Measurements from ENCODE around the gene UNC5B.

UNC5B gene

DNA sequence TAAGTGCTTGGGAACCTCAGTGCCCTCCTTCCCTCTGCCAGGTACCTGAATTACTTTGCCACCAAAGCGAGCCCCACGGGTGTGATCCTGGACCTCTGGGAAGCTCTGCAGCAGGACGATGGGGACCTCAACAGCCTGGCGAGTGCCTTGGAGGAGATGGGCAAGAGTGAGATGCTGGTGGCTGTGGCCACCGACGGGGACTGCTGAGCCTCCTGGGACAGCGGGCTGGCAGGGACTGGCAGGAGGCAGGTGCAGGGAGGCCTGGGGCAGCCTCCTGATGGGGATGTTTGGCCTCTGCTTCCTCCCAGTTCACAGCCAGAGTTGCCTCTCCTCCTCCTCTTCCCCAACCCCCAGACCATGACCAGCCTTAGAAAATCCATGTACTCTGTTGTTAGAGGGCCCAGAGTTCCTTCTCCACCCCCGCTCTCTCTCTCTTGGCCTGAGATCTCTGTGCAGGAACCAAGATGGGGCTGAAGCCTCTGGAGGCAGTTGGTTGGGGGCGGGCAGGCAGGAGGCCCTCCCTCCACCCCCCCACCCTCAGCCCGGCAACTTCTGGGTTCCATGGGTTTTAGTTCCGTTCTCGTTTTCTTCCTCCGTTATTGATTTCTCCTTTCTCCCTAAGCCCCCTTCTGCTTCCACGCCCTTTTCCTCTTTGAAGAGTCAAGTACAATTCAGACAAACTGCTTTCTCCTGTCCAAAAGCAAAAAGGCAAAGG lies 86.9 kb downstream of the UNC5B start:
- DNase-seq (ENCODE audit: low read depth in 2 of 2) = no peak

DNA sequence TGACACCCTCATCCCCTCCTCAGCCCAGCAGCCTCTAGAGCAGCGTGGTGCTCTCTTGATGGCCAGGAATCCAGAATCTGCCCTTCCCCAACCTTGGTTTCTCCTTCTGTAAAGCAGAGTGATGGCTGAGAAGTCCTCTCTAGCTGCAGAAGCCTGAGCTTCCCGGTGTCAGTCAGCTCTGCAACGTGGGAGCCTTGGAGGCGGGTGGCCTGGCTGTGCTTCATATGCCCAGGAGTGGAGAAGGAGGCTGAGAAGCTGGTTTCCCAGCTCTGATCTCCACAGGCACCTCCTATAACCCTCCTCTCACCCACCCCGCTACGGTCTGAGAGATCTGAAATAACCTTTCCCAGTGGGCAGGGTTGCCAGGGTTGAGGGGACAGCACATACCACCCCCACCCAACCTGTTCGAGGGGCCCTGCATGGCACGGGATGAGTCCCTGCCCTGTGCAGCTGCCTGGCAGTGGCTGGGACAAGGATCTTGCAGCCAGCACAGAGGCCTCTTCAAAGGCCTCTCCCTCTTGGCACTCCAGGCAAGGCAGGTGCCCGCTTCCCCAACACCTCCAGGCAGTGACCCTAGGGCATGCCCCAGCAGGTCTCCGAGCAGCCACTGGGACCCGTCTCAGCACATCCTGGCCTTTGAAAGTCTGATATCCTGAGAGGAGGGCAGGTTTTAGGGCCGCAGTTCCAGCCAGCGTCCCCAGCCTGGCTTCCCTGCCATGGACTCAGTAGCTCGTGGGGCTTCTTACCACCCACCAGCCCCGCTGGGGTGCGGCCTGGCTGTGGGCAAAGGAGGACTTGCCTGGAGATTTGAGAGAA lies 88.4 kb downstream of the UNC5B start:
- no peak for DNase-seq (ENCODE audit: low read depth in 2 of 2)

DNA sequence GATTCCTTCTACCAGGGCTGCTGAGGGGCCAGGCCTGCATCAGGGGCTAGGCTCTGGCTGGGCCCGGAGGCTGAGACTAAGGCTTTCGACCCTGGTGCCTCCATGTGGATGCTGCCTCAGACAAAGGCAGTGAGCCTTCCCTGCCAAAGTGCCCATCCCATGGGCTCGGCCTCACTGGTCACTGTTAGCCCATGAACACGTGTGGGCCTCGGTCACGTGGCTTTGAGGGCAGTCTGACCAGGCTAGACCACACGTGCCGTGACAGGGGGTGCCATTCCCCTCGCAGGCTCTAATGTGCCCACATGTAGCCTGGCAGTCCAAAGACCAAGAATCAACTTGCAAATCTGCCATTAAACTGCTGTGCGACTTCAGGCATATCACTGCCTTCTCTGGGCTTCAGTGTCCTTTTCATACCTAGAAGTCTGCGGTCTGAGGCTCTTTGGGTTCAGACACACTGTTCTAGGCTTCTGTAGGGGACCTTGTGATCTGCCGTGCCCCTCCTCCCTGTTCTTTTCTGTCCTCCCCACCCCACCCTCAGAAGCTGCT lies 89.1 kb downstream of the UNC5B start:
- DNase-seq (ENCODE audit: low read depth in 2 of 2) = no peak

DNA sequence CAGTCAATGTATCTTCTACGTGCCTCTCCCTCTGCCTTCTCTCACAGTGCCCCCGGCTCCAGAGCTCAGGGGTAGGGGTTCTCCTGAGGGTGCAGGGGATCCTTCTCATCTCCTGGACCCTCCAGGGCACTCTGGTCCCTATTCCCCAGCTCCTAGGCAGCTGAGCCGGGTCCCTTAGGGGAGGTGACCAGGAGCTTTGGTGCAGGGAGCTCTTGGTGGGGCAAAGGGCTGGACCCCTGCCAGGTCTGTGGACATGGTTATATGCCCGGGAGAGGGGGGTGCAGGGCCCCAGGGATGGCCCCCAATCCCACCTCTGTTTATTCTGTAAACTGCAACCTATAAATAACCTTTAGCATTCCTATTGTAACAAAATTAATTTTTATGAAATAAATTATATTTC lies 90.1 kb downstream of the UNC5B start:
- DNase-seq (ENCODE audit: low read depth in 2 of 2) = no peak

DNA sequence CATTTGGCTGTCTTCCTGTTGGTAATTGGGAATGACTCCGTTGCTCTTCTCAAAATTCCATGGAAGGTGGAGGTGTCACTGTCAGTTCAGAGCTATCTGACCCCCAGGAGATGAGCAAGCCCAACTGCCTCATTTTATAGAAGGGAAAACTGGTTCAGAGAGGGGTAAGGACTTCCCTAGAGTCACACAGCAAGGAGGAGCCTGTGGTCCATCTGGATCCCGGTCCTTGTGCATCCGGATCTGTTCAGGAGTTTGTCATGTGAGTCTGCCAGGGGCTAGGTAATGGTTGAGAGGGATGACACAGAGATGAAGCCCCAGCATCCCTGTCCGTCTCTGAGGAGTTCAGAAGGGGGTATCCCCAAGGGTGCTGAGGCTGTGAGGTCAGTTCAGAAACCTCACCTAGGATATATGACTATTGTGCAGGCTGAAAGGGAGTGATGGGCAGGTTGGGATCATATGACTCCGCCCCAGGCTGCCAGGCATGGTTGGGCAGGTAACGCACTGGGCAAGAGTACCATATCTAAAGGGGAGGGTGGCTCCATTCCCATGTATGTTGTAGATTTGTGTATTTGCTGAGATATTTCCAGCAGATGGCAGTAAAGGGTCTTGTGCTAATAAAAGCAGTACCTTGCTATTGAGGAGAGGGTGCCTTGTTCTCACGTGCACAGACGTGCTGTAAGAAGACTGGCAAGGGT lies 90.7 kb downstream of the UNC5B start:
- no peak for DNase-seq (ENCODE audit: low read depth in 2 of 2)

DNA sequence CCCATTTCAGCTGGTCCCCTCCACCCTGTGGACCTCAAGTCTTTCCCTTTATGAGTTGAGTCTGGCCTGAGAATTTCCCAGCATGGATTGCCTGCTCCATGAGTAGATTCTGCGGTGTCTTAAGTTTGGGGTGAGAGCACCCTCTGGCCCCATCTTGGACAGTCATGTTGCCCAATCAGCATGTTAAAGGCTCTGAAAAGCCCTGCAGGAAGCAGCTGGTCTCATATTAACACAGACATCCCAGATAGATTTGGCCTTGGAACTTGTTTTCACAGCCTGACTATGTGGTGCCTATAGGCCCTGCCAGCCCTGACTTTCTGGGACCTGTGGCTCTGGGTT lies 91.2 kb downstream of the UNC5B start:
- DNase-seq (ENCODE audit: low read depth in 2 of 2) = no peak

GRCh38 chr10:71304914-71305313 lies 92.5 kb downstream of the UNC5B start:
- DNase-seq (ENCODE audit: low read depth in 2 of 2) = no peak

- DNase-seq (ENCODE audit: low read depth in 2 of 2) = no peak
Observed at GRCh38 chr10:71306979-71307378, 94.6 kb downstream of the UNC5B start.

DNA sequence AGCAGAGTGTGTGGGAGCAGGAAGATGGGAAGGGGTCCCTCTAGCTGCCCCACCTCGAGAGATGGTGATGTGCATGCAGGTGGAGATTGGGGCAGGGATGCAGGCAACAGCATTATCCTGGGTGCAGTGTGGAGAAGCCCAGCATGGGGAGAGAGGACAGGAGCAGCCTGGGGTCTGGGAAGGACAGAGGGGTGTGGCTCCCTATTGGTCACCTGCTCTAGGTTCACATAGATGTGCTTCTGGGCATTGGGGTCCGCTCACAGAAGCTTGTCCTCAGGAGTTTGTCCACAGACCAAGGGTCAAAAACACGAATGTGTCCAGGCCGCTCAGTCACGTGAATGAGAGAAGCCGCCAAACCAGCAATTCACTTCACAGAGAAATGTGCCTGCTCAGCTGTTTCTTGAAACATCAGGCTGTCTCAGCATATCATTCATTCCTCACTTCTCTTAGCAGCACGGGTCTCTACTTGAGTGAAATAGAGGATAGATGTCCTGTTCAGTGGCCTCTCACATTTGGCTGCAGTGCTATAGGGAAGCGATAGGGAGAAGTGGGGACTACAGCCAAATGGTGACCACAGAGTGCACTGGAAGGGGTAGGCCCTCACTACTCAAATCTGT lies 95.2 kb downstream of the UNC5B start:
- DNase-seq (ENCODE audit: low read depth in 2 of 2) = no peak

GRCh38 chr10:71308244-71308643 lies 95.9 kb downstream of the UNC5B start:
- no peak for DNase-seq (ENCODE audit: low read depth in 2 of 2)

DNA sequence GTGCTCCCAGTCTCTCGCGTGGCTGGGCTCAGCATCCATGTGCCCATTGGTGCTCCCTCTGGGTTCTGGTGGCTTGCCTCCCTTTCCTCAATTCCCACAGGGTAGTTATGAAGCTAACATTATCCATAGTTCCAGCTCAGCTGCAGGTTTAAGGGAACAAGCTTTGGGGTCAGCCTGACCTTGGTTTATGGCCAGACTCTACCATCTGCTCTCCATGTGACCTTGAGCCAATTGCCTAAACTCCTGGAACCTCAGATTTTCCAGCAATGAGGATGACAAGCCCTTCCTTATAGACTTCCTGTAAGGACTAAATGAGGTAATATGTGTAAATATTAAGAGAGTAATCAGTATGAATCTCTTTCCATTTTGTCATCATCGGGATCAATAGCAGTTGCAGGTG lies 96.6 kb downstream of the UNC5B start:
- no peak for DNase-seq (ENCODE audit: low read depth in 2 of 2)

GRCh38 chr10:71309919-71310318 lies 97.5 kb downstream of the UNC5B start:
- no peak for DNase-seq (ENCODE audit: low read depth in 2 of 2)

DNA sequence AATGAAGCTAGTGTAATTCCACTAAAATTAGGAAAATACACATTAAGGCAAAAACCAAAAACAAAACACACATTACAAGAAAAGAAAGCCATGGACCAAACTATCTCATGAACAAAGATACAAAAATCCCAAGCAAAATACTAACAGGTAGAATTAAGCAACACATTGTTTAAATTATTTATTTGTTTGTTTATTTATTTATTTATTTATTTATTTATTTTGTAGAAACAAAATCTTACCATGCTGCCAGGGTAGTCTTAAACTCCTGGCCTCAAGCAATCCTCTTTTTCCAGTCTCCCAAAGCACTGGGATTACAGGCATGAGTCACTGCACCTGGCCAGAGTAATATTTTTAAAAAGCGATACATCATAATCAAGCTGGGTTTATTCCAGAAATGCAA lies 99.8 kb downstream of the UNC5B start:
- DNase-seq (ENCODE audit: low read depth in 2 of 2) = no peak

DNA sequence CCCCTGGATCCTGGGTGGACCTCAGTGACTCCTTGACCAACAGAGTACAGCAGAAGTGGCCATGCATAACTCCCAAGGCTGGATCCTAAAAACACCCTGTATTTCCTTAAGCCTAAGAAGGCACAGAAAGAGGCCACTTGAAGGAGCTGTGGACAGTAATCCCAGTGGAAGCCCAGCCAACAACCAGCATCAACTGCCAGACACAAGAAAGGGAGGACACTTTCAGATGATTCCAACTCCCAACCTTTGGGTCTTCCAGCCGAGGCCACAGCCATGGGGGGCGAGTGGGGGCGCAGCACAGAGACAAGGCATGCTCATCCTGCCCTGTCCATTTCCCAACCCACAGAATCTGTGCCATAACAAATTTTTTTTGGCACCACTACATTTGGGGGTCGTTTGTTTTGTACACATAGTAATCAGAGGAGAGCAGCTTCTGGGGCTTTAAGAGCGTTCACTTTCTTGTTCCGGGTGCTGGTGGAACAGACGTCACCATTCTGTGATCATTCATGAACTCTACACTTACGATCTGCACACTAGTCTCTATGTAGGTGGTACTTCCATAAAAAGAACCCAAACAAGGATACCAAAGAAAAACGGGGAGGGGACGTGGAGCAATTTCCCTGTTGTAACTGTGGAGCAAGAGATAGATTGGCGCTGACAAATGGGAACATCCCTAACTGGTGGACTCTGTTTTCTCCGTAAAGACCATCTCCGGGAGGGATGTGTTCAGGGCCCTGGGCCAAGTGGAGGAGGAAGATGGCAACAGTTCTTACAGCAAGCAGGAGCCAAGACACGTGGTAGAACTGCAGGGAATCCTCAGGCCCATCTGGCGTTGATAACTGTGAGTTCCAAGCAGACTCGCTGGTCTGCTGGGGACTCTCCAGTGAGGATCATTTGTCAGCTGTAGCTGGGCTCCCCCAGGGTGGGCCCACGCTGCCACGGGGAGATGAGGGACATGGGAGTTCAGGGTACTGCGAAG lies 100.7 kb downstream of the UNC5B start:
- DNase-seq (ENCODE audit: low read depth in 2 of 2) = no peak

DNA sequence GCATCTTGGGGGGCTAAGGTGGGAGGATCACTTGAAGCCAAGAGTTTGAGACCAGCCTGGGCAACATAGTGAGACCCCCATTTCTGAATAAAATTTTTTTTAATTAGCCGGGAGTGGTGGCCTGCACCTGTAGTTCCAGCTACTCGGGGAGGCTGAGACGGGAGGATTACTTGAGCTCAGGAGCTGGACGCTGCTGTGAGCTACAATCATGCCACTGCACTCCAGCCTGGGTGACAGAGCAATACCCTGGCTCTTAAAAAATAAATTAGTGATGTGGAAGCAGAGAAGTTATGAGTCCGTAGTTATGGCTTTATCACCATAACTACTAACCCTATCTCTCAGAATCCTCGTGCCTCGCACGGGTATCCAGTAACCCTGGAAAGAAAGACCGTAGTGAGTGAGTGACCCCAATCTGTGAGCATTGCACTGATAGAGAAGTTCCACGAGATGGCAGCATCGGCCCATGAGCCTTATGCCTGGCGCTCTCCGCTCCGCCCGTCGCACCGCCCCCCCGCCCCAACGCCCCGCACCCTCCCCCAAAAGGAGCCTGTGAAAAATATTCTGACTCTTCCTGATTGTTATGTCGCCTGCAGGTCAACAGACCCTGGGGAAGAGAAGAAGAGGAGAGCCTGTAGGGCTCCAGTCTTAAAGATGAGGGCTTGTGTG lies 101.8 kb downstream of the UNC5B start:
- DNase-seq (ENCODE audit: low read depth in 2 of 2) = peak in 1 of 2 donors; percentile 35

GRCh38 chr10:71314694-71315225 lies 102.4 kb downstream of the UNC5B start:
- DNase-seq (ENCODE audit: low read depth in 2 of 2) = no peak

GRCh38 chr10:71316056-71316785 lies 103.9 kb downstream of the UNC5B start:
- no peak for DNase-seq (ENCODE audit: low read depth in 2 of 2)

DNA sequence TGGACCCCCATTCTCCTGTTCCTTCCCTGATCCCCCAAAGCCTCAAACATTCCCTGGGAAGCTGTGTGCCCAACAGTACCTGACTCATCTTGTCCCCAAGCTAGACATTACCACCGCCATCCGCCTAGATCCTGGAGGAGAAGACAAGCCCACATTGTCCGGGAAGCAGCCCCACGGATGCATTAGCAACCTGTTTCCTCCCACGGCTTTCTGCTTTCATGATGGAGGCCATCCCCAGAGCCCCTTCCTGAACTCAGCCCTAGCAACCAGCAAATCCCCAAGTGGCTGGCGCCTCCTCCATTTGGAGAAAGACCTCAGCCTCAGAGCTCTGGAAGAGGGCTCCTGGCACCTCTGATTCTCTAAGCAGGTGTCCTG lies 104.4 kb downstream of the UNC5B start:
- no peak for DNase-seq (ENCODE audit: low read depth in 2 of 2)

DNA sequence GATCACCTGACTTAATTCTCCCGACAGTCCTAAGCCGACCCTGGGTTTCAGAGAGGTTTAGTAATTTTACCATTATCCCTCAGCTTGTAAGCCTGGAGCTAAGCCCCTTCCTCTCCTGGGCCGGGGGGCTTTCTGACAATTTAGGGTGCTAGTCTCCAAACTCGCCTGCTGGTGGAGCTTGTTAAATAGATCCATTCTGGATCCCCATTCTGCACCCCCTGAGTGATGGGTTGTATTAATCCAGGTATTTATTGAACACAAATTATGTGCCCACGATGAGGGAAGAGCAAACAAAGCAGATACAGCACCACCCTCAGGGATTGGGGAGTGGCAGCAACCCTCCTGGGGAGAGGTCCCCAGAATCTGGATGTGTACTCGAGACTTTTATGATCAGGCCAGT lies 105.4 kb downstream of the UNC5B start:
- DNase-seq (ENCODE audit: low read depth in 2 of 2) = no peak

Measured in stimulated activated CD8-positive, alpha-beta memory T cell treated with anti-CD3 and anti-CD28 coated beads, Interleukin-7, amount 100 ng/mL, for 1 hour (primary cell).